ENCODE data around the gene FSIP1.

Gene FSIP1

GRCh38 chr15:39720081-39720480 lies 62.6 kb downstream of the FSIP1 start:
- DNase-seq (ENCODE audit: low read depth), result no peak

- DNase-seq (ENCODE audit: low read depth), result no peak
Measured at GRCh38 chr15:39719109-39719508, 63.5 kb downstream of the FSIP1 start.

GRCh38 chr15:39717134-39717533 lies 65.5 kb downstream of the FSIP1 start:
- no peak for DNase-seq (ENCODE audit: low read depth)

- DNase-seq (ENCODE audit: low read depth), result no peak
Measured at GRCh38 chr15:39714251-39714650, 68.4 kb downstream of the FSIP1 start.

- DNase-seq (ENCODE audit: low read depth), result no peak
Measured at GRCh38 chr15:39713846-39714245, 68.8 kb downstream of the FSIP1 start.

GRCh38 chr15:39710681-39711080 lies 72.0 kb downstream of the FSIP1 start:
- no peak for DNase-seq (ENCODE audit: low read depth)

DNA sequence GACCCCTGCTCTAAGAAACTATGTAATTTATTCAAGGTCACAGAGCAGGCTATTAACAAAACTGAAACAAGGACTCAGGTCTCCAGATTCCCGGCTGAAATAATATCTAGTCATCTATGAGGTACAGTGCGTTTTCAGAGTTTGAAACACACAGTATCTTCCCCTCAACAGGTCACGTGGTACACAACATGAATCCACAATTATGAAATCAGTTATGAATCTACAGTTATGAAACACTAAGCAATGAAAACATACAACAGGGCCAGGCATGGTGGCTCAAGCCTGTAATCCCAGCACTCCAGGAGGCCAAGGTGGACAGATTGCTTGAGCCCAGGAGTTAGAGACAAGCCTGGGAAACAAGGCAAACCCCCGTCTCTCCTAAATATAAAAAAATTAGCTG lies 72.7 kb downstream of the FSIP1 start:
- DNase-seq (ENCODE audit: low read depth), result no peak

DNA sequence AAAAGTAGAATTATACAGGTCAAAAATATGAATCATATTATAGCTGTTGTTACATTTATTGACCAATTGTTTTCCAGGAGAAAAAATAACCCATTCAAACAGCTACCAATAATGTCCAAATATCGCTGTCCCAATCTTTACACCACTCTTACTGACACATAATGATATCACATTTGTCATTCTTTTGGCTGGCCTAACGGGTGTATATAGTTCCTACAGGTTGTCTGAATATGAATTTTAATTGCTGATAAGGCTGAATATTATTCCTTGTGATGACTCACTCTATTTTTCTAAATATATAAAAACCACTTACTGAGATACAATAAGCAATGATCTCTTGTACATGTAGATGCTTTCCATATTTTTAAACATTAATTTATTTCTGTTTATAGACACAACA lies 76.4 kb downstream of the FSIP1 start:
- no peak for DNase-seq (ENCODE audit: low read depth)

DNA sequence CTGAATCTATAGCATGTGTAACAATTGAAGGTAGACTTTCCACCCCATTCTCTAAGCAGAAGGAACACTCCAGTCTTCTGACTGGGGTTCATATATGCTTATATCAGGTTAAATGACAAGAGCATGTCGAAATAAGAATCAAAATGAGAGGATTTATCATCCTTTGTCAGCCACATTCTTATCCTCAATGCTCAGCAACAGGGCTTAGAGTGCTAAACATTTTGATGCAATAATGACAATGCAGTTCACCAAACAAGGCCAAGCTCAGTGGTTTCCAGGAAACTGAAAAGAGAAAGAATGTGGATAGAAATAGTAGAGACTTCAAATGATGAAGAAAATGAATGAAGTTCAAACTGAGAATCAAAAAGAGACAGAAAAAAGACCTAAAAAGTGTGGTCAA lies 78.0 kb downstream of the FSIP1 start:
- DNase-seq (ENCODE audit: low read depth), result no peak

GRCh38 chr15:39704235-39704634 lies 78.4 kb downstream of the FSIP1 start:
- DNase-seq (ENCODE audit: low read depth), result no peak

GRCh38 chr15:39701988-39702387 lies 80.7 kb downstream of the FSIP1 start:
- no peak for DNase-seq (ENCODE audit: low read depth)

DNA sequence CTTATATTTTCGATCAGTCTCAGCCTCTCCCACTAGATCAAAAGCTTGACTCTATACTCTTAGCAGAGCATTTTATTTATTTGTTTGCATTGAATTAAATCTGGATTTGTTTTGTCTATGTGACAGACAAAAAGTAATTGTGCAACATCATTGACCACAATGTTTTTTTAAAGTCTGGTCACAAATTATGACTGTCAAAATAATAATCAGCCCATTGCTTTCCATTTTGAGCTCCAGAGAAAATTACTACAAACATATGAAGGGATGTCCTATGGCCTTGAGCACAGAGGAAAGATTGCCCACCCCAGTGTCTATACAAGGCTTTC lies 82.3 kb downstream of the FSIP1 start:
- DNase-seq (ENCODE audit: low read depth), result no peak

GRCh38 chr15:39699516-39700374 lies 82.9 kb downstream of the FSIP1 start:
- no peak for DNase-seq (ENCODE audit: low read depth)

DNA sequence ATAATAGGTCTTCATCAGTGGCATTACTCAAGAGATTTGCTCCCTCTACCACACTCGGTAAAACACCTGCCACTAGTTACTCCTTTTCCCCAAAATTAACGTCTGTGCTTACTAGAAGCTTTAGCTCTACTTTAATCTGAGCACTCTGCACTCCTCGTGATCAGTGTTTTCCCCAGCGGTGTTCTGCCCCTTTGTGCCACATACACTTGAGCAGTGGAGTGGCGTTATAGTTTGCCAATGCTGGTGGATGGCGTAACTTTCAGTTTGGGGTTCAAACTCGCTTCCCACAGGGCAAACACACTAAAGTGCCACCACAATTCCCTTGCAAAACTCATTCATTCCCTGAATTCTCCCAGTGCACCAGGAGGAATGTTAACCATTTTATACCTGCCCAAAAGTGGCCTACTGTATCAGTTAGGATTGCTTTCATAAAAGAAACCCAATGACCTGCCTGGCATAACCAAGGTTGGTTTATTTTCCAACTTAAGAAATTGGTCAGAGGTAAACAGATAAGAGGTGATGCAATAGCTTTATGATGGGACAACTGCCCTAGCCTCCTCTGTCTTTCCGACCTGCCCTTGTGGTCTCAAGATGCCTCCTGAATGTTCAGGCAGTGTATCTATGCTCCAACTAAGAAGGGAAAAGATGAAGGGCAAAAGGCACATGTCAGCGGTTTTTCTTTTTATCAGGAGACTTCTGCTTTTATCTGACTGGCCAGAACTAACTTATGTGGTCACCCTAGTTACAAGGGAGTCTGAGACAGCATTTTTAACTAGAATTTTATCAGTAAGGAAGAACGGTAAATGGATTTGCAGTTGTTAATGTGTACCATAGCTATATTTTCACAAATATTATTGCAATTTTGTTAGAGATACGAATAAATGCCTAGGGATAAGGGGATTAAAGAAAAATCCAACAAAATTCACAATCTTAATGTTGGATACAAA lies 83.9 kb downstream of the FSIP1 start:
- no peak for DNase-seq (ENCODE audit: low read depth)

GRCh38 chr15:39697509-39697908 lies 85.1 kb downstream of the FSIP1 start:
- DNase-seq (ENCODE audit: low read depth), result no peak

GRCh38 chr15:39695793-39696192 lies 86.8 kb downstream of the FSIP1 start:
- DNase-seq (ENCODE audit: low read depth), result no peak

DNA sequence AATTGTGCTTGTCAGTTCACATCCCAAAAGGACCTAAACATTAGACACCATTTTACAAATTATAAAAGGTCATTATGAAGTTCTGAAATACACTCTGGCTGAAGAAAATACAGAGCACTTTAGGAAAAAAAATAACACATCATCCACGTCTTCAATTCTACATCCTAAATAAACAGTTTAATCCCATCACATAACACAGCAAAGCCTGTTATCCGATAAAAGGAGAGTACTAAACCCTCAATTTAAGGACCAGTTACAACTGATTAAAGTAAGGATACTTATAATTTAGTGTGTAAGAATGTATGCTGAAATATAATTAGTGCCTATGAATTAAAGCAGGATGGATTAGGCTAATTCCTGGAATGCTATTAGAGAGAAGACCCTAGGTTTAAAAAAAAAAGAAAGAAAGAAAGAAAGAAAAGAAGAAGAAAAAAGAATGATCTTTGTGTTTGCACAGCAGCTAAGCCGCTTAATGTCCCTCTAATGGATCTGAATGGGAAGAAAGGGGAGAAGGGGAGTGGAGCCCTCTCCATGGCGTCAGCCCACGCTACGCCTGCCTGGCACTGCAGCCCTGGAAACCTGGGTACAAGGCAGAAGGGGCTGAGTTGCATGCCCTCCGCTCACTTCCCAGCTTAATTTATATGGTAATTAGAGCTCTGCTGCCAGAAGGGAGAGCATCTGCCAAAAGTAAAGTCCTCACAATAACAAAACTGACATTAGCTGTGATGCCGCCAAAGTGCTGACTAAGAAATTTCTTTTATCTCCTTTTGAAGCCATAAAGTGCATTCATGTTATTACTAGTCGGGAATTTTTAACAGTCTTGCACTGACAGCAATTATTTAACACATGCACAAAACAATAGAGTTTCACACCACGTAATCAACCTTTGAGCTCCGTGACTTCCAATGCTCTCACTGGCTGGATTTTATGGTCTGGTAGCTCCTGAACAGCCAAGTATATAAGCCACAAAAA lies 90.0 kb downstream of the FSIP1 start:
- DNase-seq (ENCODE audit: low read depth), result no peak

- no peak for DNase-seq (ENCODE audit: low read depth)
Measured at GRCh38 chr15:39690881-39691634, 91.6 kb downstream of the FSIP1 start.

DNA sequence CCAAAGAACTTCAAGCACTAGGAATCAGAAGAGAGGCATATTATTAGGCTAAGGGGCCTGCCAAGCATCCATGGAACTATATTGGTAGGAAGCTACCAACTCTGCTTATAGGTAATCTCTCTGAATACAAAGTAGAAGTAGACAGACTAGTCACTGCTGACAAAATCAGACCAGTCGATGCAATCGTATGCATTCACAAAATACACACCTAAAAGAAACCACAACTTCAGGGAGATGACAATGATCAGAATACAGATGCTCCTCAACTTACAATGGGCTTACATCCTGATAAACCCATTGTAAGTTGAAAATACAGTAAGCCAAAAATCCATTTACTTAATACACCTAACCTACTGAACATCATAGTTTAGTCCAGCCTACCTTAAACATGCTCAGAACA lies 94.7 kb downstream of the FSIP1 start:
- no peak for DNase-seq (ENCODE audit: low read depth)

GRCh38 chr15:39685999-39686613 lies 96.5 kb downstream of the FSIP1 start:
- DNase-seq (ENCODE audit: low read depth), result no peak

DNA sequence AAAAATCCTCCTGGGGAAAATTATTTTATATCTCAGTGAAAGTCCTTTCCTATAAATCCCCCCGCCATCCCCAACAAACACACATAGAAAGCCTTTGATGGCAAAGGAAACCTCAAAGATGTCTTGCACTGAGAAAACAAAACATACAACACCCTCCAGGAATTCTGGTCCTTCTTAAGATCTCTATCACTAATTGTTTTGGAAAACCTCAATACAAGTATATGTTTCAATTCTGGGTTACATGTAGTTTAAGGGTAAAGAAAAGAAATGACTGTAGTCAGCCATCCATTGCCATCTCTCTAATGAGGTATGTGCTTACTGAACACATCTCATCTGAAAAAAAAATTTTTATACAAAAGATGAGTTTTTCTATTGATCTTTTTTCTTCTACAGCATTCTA lies 97.3 kb downstream of the FSIP1 start:
- DNase-seq (ENCODE audit: low read depth), result no peak
